Urothelium cell line (cell line): ENCODE results near the gene TBX15.
"Not testable (repeated sequence)": the region's sequence is repeated elsewhere in the genome, so short reads cannot be mapped to it uniquely, and the experiment has no call there.

Source experiments
- DNase-seq: peaks from one replicate; pipeline ENCODE4 v3.0.0; 2011; ENCODE audit warnings: low spot score, mixed read lengths
- FAIRE-seq: peaks from 2 replicates; lab custom pipeline; 2011; peaks lifted over from hg19 to GRCh38; lab: Jason Lieb, UNC

Gene TBX15

GRCh38 chr1:118960567-118961136, 27.5 kb downstream of the TBX15 start:
- DNase-seq (no peak), FAIRE-seq (no peak)

GRCh38 chr1:118960026-118960561, 28.0 kb downstream of the TBX15 start:
- DNase-seq (no peak), FAIRE-seq (no peak)

GRCh38 chr1:118958937-118959631, 29.1 kb downstream of the TBX15 start:
- FAIRE-seq (no peak), DNase-seq (no peak)

- FAIRE-seq (no peak), DNase-seq (no peak)
These were observed 30.0 kb downstream of the TBX15 start for GRCh38 chr1:118958140-118958539.

- FAIRE-seq, DNase-seq: not testable (repeated sequence)
These were observed 30.6 kb downstream of the TBX15 start for GRCh38 chr1:118957579-118957978.

GRCh38 chr1:118954301-118954905, 33.7 kb downstream of the TBX15 start:
- FAIRE-seq: no peak

GRCh38 chr1:118951270-118951936, 36.7 kb downstream of the TBX15 start:
- FAIRE-seq (no peak), DNase-seq (no peak)

More at GRCh38 chr1:118954301-118954905, 33.7 kb downstream of the TBX15 start:
- no peak for DNase-seq

GRCh38 chr1:118949315-118949714, 38.8 kb downstream of the TBX15 start:
- FAIRE-seq (no peak), DNase-seq (no peak)

GRCh38 chr1:118948846-118949245, 39.3 kb downstream of the TBX15 start:
- no peak for FAIRE-seq
- DNase-seq: no peak

- DNase-seq (no peak), FAIRE-seq (no peak)
These were observed 39.8 kb downstream of the TBX15 start for GRCh38 chr1:118948351-118948750.

GRCh38 chr1:118947790-118948189, 40.4 kb downstream of the TBX15 start:
- FAIRE-seq: no peak
- DNase-seq: no peak

- FAIRE-seq (no peak), DNase-seq (no peak)
These were observed 41.0 kb downstream of the TBX15 start for GRCh38 chr1:118947003-118947765.

GRCh38 chr1:118945489-118945888, 42.7 kb downstream of the TBX15 start:
- FAIRE-seq (no peak), DNase-seq (peak; percentile 29)

- no peak for DNase-seq
- FAIRE-seq: peak; percentile 59
These were observed 43.6 kb downstream of the TBX15 start for GRCh38 chr1:118944546-118944945.

- FAIRE-seq (no peak), DNase-seq (peak; percentile 16)
These were observed 44.0 kb downstream of the TBX15 start for GRCh38 chr1:118944133-118944532.

GRCh38 chr1:118940957-118941356, 47.2 kb downstream of the TBX15 start:
- no peak for FAIRE-seq
- no peak for DNase-seq

- no peak for DNase-seq
These were observed 50.6 kb downstream of the TBX15 start for GRCh38 chr1:118937413-118938072.

GRCh38 chr1:118934706-118935105, 53.4 kb downstream of the TBX15 start:
- FAIRE-seq: no peak

More at GRCh38 chr1:118937413-118938072, 50.6 kb downstream of the TBX15 start:
- FAIRE-seq: no peak

GRCh38 chr1:118933051-118933781, 54.9 kb downstream of the TBX15 start:
- FAIRE-seq (no peak), DNase-seq (no peak)

More at GRCh38 chr1:118934706-118935105, 53.4 kb downstream of the TBX15 start:
- no peak for DNase-seq
